GM23338 (cell line): ENCODE measurements around the gene CASTOR1. TPM values are rescaled to one million over a fixed set of nuclear protein-coding genes. Genes with fewer than 3 reads are reported as not detected.

ENCODE experiments used
- ATAC-seq: fragments of 200-7000 bp; cut with Tn5 transposase; 3 replicates; pipeline ENCODE4 v1.9.1; 2020
- DNase-seq: peaks from one replicate; pipeline ENCODE4 v3.0.0-alpha.2; 2015; ENCODE audit warnings: low spot score
- H2AFZ ChIP-seq: fragments of 200-600 bp; sonication (generic); 2 replicates; pipeline ENCODE4 v1.8.0; 2016; ENCODE audit warnings: antibody characterized with exemption, mild to moderate bottlenecking, moderate library complexity
- H3F3A ChIP-seq: fragments of 200-600 bp; sonication (generic); replicated peaks from 2 replicates; pipeline ENCODE4 v1.8.0; 2017; ENCODE audit warnings: antibody characterized with exemption, mixed run types, low read depth
- H3K27ac ChIP-seq: fragments of 200-600 bp; sonication (generic); 2 replicates; pipeline ENCODE4 v1.6.1; 2016; ENCODE audit warnings: low read depth
- H3K27me3 ChIP-seq: fragments of 200-600 bp; sonication (generic); 2 replicates; pipeline ENCODE4 v1.8.0; 2016; ENCODE audit warnings: mild to moderate bottlenecking, mixed run types, moderate library complexity; ENCODE audit not compliant: insufficient read depth
- H3K36me3 ChIP-seq: fragments of 200-600 bp; sonication (generic); 2 replicates; pipeline ENCODE4 v1.8.0; 2016; ENCODE audit warnings: mild to moderate bottlenecking; ENCODE audit not compliant: insufficient read depth
- H3K4me1 ChIP-seq: fragments of 200-600 bp; sonication (generic); 2 replicates; pipeline ENCODE4 v1.8.0; 2016; ENCODE audit warnings: mild to moderate bottlenecking, moderate library complexity; ENCODE audit not compliant: insufficient read depth
- H3K4me2 ChIP-seq: fragments of 200-600 bp; sonication (generic); 2 replicates; pipeline ENCODE4 v1.7.1; 2017; ENCODE audit warnings: mixed run types
- H3K4me3 ChIP-seq: fragments of 200-600 bp; sonication (generic); 2 replicates; pipeline ENCODE4 v1.6.1; 2016; ENCODE audit warnings: mixed run types
- H3K79me2 ChIP-seq: fragments of 200-600 bp; sonication (generic); replicated peaks from 2 replicates; pipeline ENCODE4 v1.8.0; 2017; ENCODE audit warnings: mild to moderate bottlenecking; ENCODE audit not compliant: insufficient read depth
- H3K9me2 ChIP-seq: fragments of 200-600 bp; sonication (generic); 2 replicates; pipeline ENCODE4 v1.8.0; 2017; ENCODE audit not compliant: insufficient read depth
- H4K20me1 ChIP-seq: fragments of 200-600 bp; sonication (generic); replicated peaks from 2 replicates; pipeline ENCODE4 v1.8.0; 2017; ENCODE audit warnings: mild to moderate bottlenecking; ENCODE audit not compliant: insufficient read depth
- H3K27ac Mint-ChIP-seq: 2 replicates; pipeline ENCODE4 v1.8.0; 2020; ENCODE audit warnings: inconsistent platforms, mild to moderate bottlenecking, moderate library complexity, mixed read lengths
- H3K27me3 Mint-ChIP-seq: 3 replicates; pipeline ENCODE4 v1.8.0; 2022; ENCODE audit warnings: low read depth, mild to moderate bottlenecking, moderate library complexity, mixed read lengths, inconsistent platforms; ENCODE audit not compliant: insufficient read depth, poor library complexity
- H3K36me3 Mint-ChIP-seq: 3 replicates; pipeline ENCODE4 v1.8.0; 2021; ENCODE audit warnings: low read depth, mild to moderate bottlenecking, inconsistent platforms, moderate library complexity, mixed read lengths
- H3K4me1 Mint-ChIP-seq: 3 replicates; pipeline ENCODE4 v1.8.0; 2020; ENCODE audit warnings: mild to moderate bottlenecking, inconsistent platforms, mixed read lengths
- H3K4me3 Mint-ChIP-seq: 3 replicates; pipeline ENCODE4 v1.8.0; 2021; ENCODE audit warnings: moderate library complexity, mild to moderate bottlenecking, inconsistent platforms, mixed read lengths
- H3K9me3 Mint-ChIP-seq: 3 replicates; pipeline ENCODE4 v1.8.0; 2020; ENCODE audit warnings: moderate library complexity, mild to moderate bottlenecking, inconsistent platforms, mixed read lengths
- CREB1 ChIP-seq: fragments of 250-450 bp; sonication (Bioruptor Pico); IDR thresholded peaks from 2 replicates; pipeline ENCODE4 v1.5.0; 2020; ENCODE audit warnings: low read depth, mild to moderate bottlenecking, moderate library complexity
- EZH2 ChIP-seq: fragments of 200-600 bp; sonication (generic); IDR thresholded peaks from one replicate; pipeline ENCODE4 v1.8.0; 2017; ENCODE audit warnings: antibody characterized with exemption, mild to moderate bottlenecking, low read depth; ENCODE audit not compliant: unreplicated experiment
- EZH2phosphoT487 ChIP-seq: fragments of 200-600 bp; sonication (generic); IDR thresholded peaks from one replicate; pipeline ENCODE4 v1.8.1; 2018; ENCODE audit warnings: antibody characterized with exemption; ENCODE audit not compliant: unreplicated experiment
- JUNB ChIP-seq: IDR thresholded peaks from one replicate; pipeline ENCODE4 v1.6.1; 2016; ENCODE audit warnings: antibody characterized with exemption; ENCODE audit not compliant: unreplicated experiment
- NANOG ChIP-seq: IDR thresholded peaks from 2 replicates; pipeline ENCODE4 v1.6.1; 2016; ENCODE audit warnings: antibody characterized with exemption, borderline replicate concordance
- POLR2AphosphoS5 ChIP-seq: IDR thresholded peaks from 2 replicates; pipeline ENCODE4 v1.6.1; 2016; ENCODE audit warnings: antibody characterized with exemption, low read depth
- STAT1 ChIP-seq: IDR thresholded peaks from one replicate; pipeline ENCODE4 v1.6.1; 2016; ENCODE audit warnings: antibody characterized with exemption; ENCODE audit not compliant: unreplicated experiment
- ZNF114 ChIP-seq: fragments of 250-450 bp; sonication (Bioruptor Pico); IDR thresholded peaks from 2 replicates; pipeline ENCODE4 v1.5.0; 2020; ENCODE audit warnings: mild to moderate bottlenecking, moderate library complexity
- ZNF331 ChIP-seq: fragments of 250-450 bp; sonication (Bioruptor Pico); IDR thresholded peaks from 2 replicates; pipeline ENCODE4 v1.5.0; 2020; ENCODE audit warnings: low read depth, mild to moderate bottlenecking, moderate library complexity
- polyA plus RNA-seq: library from polyadenylated mRNA; unstranded; fragments of >200 nt; fragmentation: Nextera tagmentation; extraction: Ambion mirVana; gene quantifications from 2 replicates; pipeline ENCODE4 v1.2.1, GENCODE V29; 2016
- total RNA-seq: library from RNA; depleted of rRNA; stranded (reverse); fragments of >200 nt; shearing (Covaris generic); gene quantifications from 2 replicates; pipeline ENCODE4 v1.2.3, GENCODE V29; 2014
- TF ChIP-seq, protein P1 (sequence below), 2 experiments: fragments of 200-600 bp in 1 of 2; sonication (generic) in 1 of 2; conservative IDR thresholded peaks; 2 replicates each; pipeline versions ENCODE4 v1.5.1 to v1.6.1; 2016 to 2017; ENCODE audit warnings: antibody characterized with exemption in 2 of 2, low read depth in 2 of 2, mild to moderate bottlenecking in 2 of 2, moderate library complexity in 1 of 2
- TF ChIP-seq, protein P2 (sequence below): IDR thresholded peaks from one replicate; pipeline ENCODE4 v1.6.1; 2018; ENCODE audit warnings: antibody characterized with exemption; ENCODE audit not compliant: unreplicated experiment
- TF ChIP-seq, protein P3 (sequence below): IDR thresholded peaks from 2 replicates; pipeline ENCODE4 v1.6.1; 2016; ENCODE audit warnings: antibody characterized with exemption

CASTOR1 gene
- total and polyA plus RNA-seq, 2 experiments from 2014 or later: 11.3 to 23.2 TPM

DNA sequence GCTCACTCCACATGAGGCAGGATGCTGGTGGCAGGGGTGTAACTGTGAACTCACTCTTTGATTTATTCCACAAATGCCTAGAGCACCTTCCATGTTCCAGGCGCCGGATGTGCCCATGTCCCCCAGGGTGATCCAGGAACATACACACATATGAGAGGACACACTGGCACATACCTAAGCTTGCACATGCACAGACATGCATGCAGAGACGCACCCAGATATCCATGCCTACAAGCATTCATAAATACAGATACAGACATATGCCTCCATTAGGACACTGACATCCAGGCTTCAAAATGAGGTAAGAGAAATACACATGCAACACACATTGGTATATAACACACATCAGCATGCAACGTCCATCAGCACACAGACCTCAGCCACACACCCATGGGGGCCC is 27.2 kb downstream of the CASTOR1 start (continued):
- TF ChIP-seq STAT1 (no peak), NANOG (no peak), EZH2 (no peak), POLR2AphosphoS5 (no peak), EZH2phosphoT487 (no peak), ZNF114 (no peak), JUNB (no peak), CREB1 (CRISPR knock-in tag) (no peak), ZNF331 (CRISPR knock-in tag) (no peak)
- TF ChIP-seq, protein P1, sequence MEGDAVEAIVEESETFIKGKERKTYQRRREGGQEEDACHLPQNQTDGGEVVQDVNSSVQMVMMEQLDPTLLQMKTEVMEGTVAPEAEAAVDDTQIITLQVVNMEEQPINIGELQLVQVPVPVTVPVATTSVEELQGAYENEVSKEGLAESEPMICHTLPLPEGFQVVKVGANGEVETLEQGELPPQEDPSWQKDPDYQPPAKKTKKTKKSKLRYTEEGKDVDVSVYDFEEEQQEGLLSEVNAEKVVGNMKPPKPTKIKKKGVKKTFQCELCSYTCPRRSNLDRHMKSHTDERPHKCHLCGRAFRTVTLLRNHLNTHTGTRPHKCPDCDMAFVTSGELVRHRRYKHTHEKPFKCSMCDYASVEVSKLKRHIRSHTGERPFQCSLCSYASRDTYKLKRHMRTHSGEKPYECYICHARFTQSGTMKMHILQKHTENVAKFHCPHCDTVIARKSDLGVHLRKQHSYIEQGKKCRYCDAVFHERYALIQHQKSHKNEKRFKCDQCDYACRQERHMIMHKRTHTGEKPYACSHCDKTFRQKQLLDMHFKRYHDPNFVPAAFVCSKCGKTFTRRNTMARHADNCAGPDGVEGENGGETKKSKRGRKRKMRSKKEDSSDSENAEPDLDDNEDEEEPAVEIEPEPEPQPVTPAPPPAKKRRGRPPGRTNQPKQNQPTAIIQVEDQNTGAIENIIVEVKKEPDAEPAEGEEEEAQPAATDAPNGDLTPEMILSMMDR (conservative IDR thresholded peaks at IDR 0.05; ENCODE audit: low read depth in 2 of 2): no peak
- TF ChIP-seq, protein P2, sequence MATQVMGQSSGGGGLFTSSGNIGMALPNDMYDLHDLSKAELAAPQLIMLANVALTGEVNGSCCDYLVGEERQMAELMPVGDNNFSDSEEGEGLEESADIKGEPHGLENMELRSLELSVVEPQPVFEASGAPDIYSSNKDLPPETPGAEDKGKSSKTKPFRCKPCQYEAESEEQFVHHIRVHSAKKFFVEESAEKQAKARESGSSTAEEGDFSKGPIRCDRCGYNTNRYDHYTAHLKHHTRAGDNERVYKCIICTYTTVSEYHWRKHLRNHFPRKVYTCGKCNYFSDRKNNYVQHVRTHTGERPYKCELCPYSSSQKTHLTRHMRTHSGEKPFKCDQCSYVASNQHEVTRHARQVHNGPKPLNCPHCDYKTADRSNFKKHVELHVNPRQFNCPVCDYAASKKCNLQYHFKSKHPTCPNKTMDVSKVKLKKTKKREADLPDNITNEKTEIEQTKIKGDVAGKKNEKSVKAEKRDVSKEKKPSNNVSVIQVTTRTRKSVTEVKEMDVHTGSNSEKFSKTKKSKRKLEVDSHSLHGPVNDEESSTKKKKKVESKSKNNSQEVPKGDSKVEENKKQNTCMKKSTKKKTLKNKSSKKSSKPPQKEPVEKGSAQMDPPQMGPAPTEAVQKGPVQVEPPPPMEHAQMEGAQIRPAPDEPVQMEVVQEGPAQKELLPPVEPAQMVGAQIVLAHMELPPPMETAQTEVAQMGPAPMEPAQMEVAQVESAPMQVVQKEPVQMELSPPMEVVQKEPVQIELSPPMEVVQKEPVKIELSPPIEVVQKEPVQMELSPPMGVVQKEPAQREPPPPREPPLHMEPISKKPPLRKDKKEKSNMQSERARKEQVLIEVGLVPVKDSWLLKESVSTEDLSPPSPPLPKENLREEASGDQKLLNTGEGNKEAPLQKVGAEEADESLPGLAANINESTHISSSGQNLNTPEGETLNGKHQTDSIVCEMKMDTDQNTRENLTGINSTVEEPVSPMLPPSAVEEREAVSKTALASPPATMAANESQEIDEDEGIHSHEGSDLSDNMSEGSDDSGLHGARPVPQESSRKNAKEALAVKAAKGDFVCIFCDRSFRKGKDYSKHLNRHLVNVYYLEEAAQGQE: no peak
- TF ChIP-seq, protein P3, sequence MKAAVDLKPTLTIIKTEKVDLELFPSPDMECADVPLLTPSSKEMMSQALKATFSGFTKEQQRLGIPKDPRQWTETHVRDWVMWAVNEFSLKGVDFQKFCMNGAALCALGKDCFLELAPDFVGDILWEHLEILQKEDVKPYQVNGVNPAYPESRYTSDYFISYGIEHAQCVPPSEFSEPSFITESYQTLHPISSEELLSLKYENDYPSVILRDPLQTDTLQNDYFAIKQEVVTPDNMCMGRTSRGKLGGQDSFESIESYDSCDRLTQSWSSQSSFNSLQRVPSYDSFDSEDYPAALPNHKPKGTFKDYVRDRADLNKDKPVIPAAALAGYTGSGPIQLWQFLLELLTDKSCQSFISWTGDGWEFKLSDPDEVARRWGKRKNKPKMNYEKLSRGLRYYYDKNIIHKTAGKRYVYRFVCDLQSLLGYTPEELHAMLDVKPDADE: no peak

DNA sequence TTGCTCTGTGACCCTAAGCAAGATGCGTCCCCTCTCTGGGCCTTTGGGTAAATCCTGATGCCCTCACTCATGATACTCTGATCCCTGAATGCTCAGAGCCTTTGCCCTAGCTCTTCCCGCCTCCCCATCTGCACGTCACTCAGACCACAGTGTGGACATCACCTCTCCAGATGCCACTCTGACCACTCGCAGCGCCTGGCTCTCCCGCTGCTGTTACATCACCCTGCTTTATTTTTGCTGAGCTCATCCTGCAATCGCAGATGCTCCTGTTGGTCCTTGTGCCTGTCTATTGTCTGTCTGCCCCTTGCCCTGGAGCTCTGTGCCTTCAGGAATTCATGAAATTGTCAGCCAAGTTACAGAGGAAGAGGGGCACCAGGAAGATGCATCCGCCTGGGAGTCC is 28.2 kb downstream of the CASTOR1 start:
- peak overlapping the region; percentile 59; the same call in 1 of the 2 replicates for H2AFZ ChIP-seq
- H3K27me3 Mint-ChIP-seq: peaks cover 23% of the 10 kb centered on the region
- no peaks in the 10 kb centered on the region for H4K20me1 ChIP-seq
- ATAC-seq (no peak), DNase-seq (no peak)
- no peak overlapping the region for H3K27ac ChIP-seq
- no peak overlapping the region for H3K4me3 ChIP-seq
- peaks cover 27% of the 10 kb centered on the region for H3K4me1 Mint-ChIP-seq
- H3K4me2 ChIP-seq: no peak overlapping the region
- H3K9me2 ChIP-seq: no peaks in the 10 kb centered on the region
- H3K36me3 Mint-ChIP-seq: no peaks in the 10 kb centered on the region; the same call in 2 of the 3 replicates
- no peaks in the 10 kb centered on the region; the same call in 2 of the 3 replicates for H3K9me3 Mint-ChIP-seq
- no peaks in the 10 kb centered on the region; the same call in 1 of the 2 replicates for H3K27me3 ChIP-seq
- peaks cover 15% of the 10 kb centered on the region for H3K4me1 ChIP-seq
- H3F3A ChIP-seq: no peaks in the 10 kb centered on the region
- H3K79me2 ChIP-seq: no peaks in the 10 kb centered on the region
- no peak overlapping the region for H3K27ac Mint-ChIP-seq
- TF ChIP-seq, protein P2: no peak
- TF ChIP-seq, protein P1 (conservative IDR thresholded peaks at IDR 0.05; ENCODE audit: low read depth in 2 of 2): no peak
- no peak overlapping the region for H3K4me3 Mint-ChIP-seq
- no peaks in the 10 kb centered on the region for H3K36me3 ChIP-seq
